HG03045 (cell line): ENCODE results near the gene GAB2.
"Not testable (repeated sequence)": the region's sequence is repeated elsewhere in the genome, so short reads cannot be mapped to it uniquely, and the experiment has no call there.

Experiments
- ATAC-seq: cut with Tn5 transposase; IDR thresholded peaks from one replicate; pipeline ENCODE4 v1.9.1; 2021; ENCODE audit warnings: mild to moderate bottlenecking, moderate library complexity; ENCODE audit not compliant: unreplicated experiment

The GAB2 gene

DNA sequence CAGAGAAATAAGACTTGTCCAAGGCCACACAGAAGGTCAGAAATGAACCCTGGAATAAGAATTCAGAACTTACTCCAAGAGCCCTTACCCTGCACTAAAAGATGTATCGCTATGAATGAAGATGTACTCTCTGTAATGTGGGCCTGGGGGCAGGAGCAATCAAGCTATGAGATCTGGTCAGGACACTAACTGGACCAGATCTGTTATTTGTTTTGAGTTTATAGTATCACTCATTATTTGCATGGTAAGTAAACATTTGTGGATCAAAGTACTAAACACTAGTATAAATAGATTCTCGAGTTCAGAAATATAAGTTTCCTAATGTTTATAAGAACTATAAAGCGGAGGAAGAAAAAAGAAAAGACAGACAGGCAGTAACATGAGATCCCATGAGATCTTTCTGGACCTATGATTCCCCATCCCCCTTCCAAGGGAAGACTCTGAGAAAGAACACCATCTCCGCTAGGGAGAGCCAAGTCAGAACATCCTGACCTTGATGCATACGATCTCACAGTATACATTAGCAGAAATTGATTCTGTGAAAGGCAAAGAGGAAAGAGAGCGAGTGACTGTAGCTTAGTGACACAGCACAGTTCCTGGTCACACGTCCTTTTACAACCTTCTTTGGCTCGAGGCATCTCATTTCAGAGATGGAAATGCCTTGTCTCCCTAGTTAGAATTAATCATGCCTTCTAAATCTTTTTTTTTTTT lies 157.7 kb downstream of the GAB2 start:
- no peak for ATAC-seq

- ATAC-seq = no peak
These were observed 160.0 kb downstream of the GAB2 start for GRCh38 chr11:78257654-78258053.

- no peak for ATAC-seq
These were observed 160.7 kb downstream of the GAB2 start for GRCh38 chr11:78256962-78257361.

DNA sequence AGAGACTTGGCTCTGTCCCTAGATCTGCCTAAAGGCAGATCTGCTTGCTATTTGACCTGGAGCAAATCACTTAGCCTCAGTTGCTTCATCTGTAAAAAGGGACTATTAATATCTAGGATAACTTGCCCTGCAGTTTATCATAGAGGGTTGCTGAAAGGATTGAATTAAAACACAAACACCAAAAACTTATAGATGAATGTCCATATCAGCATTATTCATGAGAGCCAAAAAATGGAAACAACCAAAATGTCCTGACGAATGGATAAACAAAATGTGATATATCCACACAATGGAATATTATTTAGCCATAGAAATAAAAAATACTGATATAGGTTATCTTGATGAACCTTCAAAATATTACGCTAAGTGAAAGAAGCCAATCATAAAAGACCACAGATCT lies 161.7 kb downstream of the GAB2 start:
- ATAC-seq = no peak

GRCh38 chr11:78254268-78254667 lies 163.4 kb downstream of the GAB2 start:
- ATAC-seq = no peak

GRCh38 chr11:78253797-78254196 lies 163.8 kb downstream of the GAB2 start:
- ATAC-seq = no peak

GRCh38 chr11:78251083-78251775 lies 166.4 kb downstream of the GAB2 start:
- ATAC-seq = no peak

DNA sequence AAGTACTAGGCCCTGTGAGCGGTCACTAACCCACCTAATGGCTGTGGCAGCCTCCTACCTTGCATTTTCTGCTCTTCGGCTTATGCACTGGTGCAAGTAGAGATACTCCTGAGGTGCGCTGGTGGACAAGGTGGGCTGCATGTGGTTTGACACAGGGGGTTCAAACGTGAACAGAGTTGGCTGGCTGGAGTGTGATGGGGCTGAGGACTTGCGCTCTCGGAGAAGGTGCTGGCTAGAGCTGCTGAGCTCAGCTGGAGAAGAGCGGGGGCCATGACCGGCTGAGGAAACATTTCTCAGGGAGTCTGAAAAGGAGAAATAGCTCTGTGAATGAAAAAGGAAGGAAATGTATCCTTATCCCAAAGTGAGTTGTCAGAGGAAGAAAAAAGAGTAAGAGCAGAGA lies 167.5 kb downstream of the GAB2 start:
- ATAC-seq = no peak

GRCh38 chr11:78248903-78249302 lies 168.7 kb downstream of the GAB2 start:
- ATAC-seq = no peak

DNA sequence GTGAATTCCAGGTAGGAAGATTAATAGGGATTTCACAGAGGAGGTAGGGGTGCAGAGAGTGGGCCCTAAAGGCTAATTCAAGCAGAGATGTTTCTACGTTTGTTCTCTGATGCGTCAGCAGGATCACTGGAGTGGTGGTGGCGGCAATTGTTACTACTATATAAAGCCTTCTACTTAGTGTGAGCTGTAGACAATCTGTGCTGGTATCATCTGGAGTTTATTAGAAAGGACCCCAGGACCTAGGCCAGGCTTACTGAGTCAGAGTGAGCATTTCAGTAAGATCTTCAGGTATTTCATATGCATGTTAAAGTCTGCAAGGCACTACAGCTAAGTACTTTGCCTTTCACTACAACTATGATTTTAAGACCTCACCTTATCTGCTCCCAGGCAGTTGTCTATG lies 169.4 kb downstream of the GAB2 start:
- ATAC-seq = no peak

GRCh38 chr11:78244546-78245255 lies 172.9 kb downstream of the GAB2 start:
- no peak for ATAC-seq

GRCh38 chr11:78244080-78244479 lies 173.5 kb downstream of the GAB2 start:
- ATAC-seq = no peak

DNA sequence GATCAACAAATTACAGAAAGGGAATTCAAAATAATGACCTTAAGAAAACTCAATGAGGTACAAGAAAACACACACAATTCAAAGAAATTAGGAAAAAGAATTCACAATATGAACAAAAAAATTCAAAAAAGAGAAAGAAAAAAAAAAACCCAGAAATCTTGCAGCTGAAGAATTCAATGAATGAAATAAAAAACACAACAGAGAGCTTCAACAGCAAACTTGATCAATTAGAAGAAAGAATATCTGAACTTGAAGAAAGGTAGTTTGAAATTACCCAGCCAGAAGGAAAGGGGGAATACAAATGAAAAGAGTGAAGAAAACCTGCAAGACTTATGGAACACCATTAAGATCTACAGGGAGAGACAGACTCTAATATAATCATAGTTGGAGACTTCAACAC lies 176.1 kb downstream of the GAB2 start:
- ATAC-seq = no peak

- no peak for ATAC-seq
These were observed 177.8 kb downstream of the GAB2 start for GRCh38 chr11:78239781-78240180.

DNA sequence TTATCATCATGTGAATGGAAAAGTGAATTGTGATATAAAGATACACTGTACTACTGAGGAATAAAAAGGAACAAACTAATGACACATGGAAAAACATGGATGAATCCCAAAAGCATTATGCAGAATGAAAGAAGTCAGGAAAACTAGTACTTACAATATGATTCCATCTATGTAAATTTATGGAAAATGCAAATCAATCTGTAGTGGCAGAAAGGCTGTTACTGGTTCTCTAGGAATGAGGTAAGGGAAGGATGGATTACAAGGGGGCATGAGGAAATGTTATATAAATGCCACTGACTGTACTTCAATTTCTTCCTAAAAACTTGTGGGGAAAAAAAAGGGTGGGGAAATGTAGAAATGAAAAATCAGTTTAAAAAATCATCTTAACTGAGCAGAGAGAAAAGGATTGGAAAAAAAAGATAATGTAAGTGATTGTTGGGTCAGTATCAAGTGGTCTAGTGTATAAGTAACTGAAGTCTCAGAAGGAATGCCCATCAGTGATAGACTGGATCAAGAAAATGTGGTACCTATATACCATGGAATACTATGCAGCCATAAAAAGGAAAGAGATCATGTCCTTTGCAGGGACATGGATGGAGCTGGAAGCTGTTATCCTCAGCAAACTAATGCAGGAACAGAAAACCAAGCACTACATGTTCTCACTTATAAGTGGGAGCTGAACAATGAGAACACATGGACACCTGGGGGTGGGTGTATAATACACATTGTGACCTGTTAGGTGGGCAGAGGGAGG lies 180.2 kb downstream of the GAB2 start:
- ATAC-seq = no peak

DNA sequence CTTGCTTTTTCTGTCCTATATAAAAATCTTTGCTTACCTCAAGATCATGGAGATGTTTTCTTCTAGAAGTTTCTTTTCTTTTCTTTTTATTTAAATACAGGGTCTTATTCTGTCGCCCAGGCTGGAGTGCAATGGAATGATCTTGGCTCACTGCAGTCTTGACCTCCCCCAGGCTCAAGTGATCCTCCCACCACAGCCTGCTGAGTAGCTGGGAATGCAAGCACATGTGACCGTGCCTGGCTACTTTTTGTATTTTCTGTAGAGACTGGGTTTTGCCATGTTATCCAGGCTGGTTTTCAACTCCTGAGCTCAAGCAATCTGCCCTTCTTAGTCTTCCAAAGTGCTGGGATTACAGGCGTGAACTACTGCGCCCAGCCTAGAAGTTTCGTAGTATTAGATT lies 183.6 kb downstream of the GAB2 start:
- no peak for ATAC-seq

- ATAC-seq = not testable (repeated sequence)
These were observed 184.6 kb downstream of the GAB2 start for GRCh38 chr11:78233046-78233445.

GRCh38 chr11:78231962-78232501 lies 185.6 kb downstream of the GAB2 start:
- no peak for ATAC-seq

- ATAC-seq = no peak
These were observed 187.3 kb downstream of the GAB2 start for GRCh38 chr11:78230161-78230877.

DNA sequence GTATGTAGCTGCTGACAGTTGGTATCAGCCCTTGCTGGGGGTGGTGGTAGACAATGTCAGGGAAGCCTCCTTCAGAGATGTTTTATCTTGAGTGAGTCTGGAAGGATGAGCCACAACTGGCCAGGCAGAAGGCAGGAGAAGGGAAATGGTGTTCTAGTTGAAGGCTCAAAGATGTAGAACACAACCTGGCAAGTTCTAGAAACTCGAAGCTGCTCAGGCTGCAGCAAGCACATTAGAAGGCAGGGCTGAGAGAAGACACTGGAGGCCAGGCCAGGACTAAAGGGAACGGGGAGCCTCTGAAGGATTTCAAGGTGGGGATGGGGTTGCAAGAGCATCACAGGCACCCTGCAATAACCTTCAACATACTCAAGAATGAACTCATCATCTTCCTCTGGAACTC lies 188.5 kb downstream of the GAB2 start:
- no peak for ATAC-seq
